Medulla oblongata (tissue), 1 donor: ENCODE measurements around the gene GRK5.
"Not testable (repeated sequence)": the region's sequence is repeated elsewhere in the genome, so short reads cannot be mapped to it uniquely, and the experiment has no call there.

Experiments
- DNase-seq: peaks from one replicate; pipeline ENCODE4 v3.0.0-alpha.2; 2015; ENCODE audit errors: extremely low spot score

The GRK5 gene

GRCh38 chr10:119221666-119222065 is 14.3 kb downstream of the GRK5 start:
- DNase-seq, result no peak

DNA sequence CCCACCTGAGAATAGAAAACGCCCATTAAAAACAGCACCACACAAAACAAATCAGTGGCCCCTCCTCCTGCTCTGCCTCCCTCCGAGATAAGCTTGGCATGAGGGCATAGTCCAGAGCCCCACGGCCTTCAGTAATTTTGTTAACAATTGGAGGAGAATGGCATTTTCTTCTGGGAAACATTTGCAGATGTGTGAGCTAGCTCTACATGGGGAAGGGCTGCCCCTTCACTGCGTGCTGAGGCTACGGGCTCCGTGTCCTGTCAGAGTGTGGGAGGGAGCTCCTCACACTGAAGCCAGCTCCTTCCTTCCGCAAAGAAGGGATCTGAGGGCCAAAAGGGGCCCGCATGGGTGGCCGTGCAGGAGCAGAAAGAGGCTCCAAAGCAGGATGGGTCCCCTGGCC is 15.2 kb downstream of the GRK5 start:
- DNase-seq, result no peak

- DNase-seq, result no peak
Measured at GRCh38 chr10:119222966-119223386, 15.6 kb downstream of the GRK5 start.

DNA sequence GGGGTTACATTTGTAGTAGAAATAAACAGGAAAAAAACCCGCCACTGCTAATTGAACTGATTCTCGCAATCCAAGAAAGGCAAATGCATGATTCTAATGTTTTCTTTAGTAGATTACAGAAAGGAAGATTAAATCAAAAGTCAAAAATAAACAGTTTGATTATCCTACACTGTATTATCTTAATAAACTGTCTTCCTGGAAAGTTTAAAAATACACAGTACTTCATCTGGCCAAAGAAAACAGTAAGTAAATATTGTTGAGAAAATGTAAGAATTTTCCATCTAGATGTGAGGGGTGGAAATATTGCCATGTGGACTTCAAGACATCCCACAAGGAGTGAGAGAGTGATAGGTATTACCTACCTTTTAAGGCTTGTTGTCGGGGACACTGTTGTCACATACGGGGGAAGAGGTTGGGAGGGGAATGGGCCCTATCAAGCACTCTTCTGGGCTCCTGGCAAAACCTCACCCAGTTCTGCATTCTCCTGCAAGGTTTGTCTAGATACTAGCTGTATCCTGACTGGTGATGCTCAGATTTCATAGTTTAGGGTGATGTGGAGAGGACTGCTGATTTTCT is 17.8 kb downstream of the GRK5 start:
- DNase-seq, result no peak

GRCh38 chr10:119227825-119228224 is 20.5 kb downstream of the GRK5 start:
- no peak for DNase-seq

DNA sequence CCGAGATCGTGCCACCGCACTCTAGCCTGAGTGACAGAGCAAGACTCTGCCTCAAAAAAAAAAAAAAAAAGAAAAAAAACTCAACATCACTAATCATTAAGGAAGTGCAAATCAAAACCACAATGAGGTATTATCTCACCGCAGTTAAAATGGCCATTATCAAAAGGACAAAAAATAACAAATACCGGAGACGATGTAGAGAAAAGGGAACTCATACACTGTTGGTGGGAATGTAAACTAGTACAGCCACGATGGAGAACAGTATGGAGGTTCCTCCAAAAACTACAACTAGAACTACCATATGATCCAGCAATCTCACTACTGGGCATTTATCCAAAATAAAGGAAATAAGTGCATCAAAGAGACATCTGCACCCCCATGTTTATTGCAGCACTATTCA is 24.3 kb downstream of the GRK5 start:
- no peak for DNase-seq

- not testable (repeated sequence) for DNase-seq
Measured at GRCh38 chr10:119232439-119232838, 25.1 kb downstream of the GRK5 start.

GRCh38 chr10:119233123-119233820 is 25.9 kb downstream of the GRK5 start:
- no peak for DNase-seq

DNA sequence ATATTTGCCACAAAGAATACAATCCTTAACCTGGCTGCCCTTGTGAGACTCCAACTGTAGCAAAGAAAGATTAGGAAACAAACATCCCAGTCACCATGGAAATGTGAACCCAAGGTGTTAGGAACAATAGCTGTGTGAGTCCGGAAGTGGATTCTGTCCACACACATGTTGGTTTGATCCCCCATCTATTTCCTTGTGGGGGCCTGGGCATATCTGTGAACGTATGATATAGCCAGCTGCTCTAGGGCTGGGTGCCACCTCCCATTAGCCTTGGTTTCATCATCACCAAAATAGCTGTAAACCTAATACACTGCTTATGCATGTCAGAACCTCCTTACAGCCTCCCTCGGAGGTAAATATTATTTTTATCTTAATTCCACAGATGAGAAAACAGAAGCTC is 26.4 kb downstream of the GRK5 start:
- DNase-seq, result no peak

DNA sequence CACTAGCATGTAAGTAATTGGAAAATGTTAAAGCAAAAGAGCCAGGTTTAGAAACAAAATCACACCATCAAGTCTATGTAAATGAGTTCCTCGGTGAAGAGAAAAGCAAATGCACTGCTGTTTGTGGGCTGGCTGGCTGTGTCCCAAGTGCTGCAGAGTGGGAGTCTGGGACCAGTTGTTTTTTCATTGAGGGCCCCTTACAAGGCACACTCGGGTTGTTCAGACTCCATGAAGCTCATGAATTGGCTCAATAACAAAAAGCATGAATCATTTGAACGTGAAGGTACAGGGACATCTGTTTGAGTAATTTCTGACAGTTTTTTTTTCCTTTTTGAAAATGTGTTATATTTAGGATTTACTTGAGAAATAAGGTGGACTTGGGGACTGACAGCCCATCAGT is 28.0 kb downstream of the GRK5 start:
- no peak for DNase-seq

DNA sequence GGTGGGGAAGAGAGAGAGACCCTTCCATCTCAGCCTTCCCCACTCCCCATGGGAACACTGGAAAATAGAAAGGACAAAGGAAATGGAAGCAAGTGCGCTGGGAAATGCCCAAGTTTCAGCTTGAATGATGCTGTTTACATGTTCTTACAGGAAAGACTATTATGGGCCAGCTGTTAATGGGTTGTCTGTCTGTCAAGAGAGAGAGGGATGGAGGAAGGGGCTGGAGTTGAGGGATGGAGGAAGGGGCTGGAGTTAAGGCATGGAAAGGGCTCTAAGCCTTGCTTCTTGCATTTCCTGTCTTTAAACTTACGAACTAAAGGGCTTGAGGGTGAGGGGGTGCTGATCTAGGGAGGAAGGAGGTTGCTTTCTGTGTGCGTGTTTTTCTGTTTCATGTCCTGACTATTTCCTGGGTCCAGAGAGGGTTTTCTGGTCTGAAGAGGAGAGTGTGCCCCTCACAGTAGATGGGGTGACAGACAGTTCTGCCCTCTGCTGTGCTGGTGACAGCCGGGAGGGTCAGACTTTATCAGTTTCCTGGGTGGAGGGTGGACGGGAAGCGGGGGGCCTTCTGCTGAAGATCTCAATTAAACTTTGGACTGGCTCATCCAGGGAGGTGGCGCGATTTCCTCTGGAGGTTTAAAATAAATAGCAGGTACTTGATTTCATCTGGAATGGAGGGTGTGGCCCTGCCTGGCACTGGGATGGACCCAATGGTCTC is 30.5 kb downstream of the GRK5 start:
- DNase-seq, result no peak

GRCh38 chr10:119238577-119238976 is 31.2 kb downstream of the GRK5 start:
- no peak for DNase-seq

- not testable (repeated sequence) for DNase-seq
Measured at GRCh38 chr10:119239015-119239414, 31.6 kb downstream of the GRK5 start.

DNA sequence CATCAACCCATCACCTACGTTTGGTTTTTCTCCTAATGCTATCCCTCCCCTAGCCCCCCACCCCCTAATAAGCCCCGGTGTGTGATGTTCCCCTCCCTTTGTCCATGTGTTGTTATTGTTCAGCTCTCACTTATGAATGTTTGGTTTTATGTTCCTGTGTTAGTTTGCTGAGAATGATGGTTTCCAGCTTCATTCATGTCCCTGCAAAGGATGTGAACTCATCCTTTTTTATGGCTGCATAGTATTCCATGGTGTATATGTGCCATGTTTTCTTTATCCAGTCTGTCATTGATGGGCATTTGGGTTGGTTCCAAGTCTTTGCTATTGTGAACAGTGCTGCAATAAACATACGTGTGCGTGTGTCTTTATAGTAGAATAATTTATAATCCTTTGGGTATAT is 32.3 kb downstream of the GRK5 start:
- not testable (repeated sequence) for DNase-seq

- no peak for DNase-seq
Measured at GRCh38 chr10:119241066-119241465, 33.7 kb downstream of the GRK5 start.

- DNase-seq, result no peak
Measured at GRCh38 chr10:119242186-119242585, 34.8 kb downstream of the GRK5 start.

DNA sequence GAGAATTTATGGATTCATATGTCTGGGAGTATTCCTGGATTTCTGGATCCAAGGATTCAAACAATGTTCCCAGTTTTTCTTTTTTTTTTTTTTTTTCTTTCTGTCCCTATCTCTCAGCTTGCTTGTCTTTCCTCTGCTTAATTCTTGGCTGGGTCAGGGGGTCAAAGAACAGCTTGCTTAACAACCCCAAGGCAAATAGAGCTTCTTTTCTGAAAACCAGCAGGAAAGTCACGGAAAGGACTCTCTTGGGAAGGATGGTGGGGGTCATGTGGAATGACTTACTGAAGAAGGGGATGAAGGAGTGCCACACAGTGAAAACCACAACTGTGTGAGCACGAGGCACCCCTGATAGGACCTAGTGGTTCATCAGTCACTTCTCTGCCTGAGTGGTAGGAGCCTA is 36.1 kb downstream of the GRK5 start:
- no peak for DNase-seq

DNA sequence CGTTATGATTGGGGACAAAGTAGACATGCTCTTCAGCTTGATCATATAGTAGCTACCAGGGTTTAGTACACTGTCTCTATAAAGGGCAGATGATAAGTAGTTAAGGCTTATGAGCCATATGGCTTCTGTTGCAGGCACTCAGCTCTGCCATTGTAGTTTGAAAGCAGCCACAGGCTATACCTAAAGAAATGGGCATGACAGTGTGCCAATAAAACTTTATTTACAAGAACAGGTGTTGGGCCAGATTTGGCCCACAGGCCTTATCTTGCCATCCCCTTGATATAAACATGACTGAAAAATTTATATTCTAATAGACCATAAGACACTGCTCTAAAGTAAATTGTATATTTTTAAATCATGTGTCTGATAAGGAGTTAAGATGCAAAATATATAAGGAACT is 36.6 kb downstream of the GRK5 start:
- no peak for DNase-seq

DNA sequence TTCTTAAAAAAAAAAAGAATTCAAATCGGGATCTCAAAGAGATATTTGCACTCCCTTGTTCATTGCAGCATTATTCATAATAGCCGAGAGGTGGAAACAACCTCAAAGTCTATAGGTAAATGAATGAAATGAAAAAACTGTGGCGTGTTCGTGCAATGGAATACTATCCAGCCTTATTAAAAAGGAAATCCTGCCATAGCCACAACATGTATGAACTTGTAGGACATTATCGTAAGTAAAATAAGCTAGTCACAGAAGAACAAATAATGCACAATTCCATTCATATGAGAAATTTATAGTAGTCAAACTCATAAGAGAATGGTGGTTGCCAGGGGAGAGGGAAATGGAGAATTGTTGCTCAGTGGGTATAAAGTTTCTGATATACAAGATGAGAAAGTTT is 37.9 kb downstream of the GRK5 start:
- DNase-seq, result no peak

DNA sequence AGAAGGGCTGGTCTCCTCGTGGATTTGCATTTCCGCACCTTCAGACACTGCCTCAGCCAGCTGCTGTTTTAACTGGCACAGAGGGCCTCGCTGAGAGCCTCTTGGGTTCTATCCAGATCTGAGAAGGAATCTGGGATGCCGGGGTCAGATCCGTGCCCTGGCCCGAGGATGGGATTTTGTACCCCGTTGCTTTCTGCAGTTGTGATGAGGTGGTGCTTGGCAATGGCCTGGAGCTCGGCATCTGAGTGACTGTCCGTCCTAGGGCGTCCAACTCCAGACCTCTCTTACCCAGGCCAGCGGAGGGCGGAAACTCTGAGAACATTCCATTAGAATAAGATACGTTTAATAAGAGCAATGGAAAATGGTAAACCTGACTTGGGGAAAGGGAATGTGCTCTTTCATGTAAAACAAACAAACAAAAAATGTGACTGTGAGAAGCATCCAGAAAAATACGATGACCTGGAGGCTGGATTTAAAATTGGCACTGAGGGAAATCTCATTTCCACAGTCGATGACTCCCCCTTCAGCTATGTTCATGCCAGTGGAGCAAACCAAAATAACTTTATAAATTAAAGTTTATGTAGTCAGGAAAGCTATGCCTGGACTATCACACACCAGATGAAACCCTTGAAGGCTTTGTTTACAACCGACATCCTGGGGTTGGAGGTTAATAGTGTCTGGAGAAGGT is 39.6 kb downstream of the GRK5 start:
- DNase-seq, result no peak

- DNase-seq, result no peak
Measured at GRCh38 chr10:119247550-119247894, 40.2 kb downstream of the GRK5 start.

DNA sequence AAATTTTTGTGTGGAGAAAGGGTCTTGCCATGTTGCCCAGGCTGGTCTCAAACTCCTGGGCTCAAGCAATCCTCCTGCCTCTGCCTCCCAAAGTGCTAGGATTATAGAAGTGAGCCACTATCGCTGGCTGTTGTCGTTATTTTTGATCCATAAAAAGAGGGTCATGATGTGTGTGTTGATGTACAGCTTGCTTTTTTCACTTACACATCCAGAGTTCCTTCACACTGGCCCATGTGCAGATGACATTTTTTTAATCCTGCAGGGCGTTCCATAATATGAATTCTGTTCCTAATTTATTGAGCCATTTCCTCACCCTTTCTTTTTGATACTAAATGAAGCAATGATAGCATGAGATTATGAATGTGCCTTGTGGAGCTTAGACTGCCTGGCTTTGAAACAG is 40.8 kb downstream of the GRK5 start:
- DNase-seq, result no peak

- no peak for DNase-seq
Measured at GRCh38 chr10:119248681-119249080, 41.3 kb downstream of the GRK5 start.
